ENCODE measurements around the gene MEIOB.

The MEIOB gene

DNA sequence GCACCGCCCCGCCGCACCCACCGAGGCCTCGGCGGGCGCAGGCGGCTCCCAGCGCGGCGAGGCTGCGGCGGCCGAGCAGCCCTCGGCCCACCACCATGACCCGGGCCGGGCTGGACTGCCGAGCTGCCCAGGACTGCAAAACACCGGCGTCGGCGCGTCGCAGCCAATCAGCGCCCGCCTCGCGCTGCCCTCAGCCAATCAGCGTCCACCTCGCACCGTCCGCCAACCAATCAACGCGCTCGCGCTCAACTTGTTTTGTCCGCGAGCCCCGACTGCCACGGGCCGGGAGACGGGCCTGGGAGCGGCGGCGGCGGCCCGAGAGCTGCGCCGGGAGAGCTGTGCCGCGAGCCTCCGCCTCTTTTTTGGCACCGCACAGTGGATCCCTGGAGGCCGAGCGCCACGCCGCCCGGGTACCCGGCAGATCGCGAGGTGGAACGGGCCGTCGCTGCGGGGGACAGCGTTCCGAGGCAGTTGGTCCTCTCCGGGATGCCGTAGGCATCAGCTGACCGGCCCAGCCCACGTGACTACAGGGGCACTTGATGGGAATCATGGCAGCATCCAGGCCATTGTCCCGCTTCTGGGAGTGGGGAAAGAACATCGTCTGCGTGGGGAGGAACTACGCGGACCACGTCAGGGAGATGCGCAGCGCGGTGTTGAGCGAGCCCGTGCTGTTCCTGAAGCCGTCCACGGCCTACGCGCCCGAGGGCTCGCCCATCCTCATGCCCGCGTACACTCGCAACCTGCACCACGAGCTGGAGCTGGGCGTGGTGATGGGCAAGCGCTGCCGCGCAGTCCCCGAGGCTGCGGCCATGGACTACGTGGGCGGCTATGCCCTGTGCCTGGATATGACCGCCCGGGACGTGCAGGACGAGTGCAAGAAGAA, 45.0 kb downstream of the MEIOB start, which contains the start of the genes FAHD1 and HAGH:
Gene FAHD1 (plus strand): TSS at position 516 of the 883 bp plus-strand sequence. CDS start 33 bp downstream, at position 549.
Gene HAGH (minus strand): TSS at position 135 of the 883 bp plus-strand sequence. CDS start 38 bp downstream, at position 97.
- peak; percentile 32 for DNase-seq

DNA sequence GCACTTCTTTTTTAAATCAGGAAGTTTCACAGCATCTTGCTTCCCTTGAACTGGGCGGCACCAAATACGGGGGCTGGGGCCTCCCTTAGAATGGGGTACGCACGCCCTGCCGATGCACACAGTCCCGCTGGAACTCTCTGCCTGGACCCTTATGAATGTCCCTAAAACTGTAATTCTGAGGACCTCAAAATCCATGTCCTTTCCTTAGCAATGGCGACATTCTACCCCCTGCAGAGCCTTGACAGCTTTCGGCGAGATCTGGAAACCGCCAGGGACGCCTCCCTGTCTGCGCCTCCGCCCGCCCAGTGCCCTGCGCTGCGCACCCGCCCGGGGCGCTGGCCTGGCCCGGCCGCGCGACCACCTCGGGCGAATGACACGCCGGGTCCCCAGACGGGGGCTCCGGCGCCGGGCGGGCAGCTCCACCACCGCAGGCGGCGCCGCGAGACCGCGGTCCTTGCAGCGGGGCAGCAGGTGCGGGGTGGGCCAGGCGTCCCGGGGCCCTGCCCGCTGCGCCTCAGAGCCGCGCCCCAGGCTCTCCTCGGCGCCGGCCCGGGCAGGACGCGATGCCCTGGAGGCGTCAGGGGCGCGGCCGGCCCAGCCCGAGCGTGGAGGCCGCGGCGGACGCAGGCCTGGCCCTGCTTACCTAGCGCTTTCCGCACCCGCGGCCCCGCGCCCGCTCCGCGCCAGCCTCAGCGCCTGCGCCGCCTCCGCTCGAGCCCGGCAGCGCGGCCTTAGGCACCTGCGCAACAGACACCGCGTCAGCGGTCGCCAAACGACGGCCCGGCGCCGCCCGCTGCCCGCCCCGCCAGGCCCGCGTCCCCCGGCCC, 45.9 kb downstream of the MEIOB start:
- no peak for DNase-seq

DNA sequence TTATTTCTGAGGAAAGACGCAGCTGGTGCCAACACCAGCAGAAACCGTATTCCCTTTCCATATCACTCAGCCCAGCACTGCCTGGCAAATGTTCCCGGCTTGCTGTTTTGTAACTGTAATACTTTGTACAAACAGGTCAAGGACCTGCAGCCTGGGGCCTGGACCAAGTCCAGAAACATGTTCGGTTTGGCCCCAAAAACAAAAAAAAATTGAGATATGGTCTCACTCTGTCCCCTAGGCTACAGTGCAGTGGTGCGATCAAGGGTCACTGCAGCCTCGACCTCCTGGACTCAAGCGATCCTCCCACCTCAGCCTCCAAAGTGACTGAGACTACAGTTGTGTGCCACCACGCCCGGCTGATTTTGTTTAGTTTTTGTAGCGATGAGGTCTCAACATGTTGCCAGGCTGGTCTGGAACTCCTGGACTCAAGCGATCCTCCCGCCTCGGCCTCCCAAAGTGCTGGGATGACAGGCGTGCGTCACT, 46.5 kb downstream of the MEIOB start:
- no peak for DNase-seq

DNA sequence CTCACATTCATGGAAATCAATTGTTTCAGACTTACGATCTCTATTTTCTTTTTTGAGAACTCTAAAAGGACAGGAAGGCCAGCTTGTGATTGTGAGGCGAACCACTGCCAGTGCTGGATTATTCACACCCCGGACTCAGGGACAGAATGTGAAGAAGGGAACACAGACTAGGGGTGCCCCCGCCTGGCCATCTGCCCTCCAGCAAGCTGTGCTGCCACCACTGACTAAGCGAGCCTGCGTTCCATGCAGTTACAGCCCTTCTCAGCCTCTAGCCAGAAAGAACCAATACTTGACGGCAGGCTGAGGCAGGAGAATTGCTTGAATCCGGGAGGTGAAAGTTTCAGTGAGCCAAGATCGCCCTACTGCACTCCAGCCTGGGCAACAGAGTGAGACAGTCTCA, 48.1 kb downstream of the MEIOB start:
- no peak for DNase-seq

DNA sequence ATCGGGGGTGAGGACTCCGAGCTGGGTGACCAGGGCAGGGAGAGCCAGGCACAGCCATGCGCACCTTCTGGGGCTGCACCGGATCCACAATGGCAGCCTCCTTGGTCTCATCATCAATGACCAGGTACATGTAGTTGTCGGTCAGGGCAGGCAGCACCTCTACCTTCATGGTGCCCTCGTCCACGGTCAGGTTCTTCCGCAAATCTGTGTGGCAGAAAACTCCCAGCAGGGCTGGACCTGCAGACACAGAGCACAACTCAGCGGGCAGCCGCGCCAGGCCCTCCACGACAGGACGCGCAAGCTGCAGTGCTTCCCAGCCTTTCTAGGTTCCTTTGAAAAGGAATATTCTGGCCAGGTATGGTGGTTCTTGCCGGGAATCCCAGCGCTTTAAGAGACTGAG, 49.2 kb downstream of the MEIOB start:
- DNase-seq, result no peak

DNA sequence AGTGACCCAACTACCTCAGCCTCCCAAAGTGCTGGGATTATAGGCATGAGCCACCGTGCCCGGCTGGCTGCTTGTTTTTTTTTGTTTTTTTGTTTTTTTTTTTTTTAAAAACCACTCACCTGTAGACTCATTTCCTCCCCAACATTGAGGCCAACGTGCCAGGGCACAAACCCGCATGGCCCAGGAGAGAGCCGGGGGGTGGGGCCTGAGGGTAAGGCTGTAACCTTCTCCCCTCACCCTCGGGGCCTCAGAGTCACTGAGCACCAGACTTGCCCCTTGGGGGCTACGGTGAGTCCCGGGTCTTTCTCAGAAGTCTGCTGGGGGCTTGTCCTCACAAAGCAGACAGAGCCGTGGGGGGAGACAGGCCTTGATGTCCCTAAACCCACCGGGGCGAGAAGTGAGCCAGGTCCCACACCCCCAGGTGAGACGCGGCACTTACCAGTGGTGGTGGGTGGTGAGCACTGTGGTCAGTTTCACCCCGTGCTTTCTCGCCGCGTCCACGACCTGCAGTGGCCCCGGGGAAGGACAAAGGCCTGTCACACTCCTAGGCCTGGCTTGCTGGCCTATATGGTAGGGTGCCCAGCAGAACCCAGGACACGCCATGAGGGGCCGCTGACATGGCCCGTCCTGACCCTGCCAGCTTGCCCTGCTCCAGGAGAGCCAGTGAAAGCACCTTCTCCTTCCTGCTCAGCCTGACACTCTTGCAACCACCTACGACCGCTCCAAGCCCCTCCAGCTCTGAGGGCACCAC, 49.9 kb downstream of the MEIOB start:
- no peak for DNase-seq

DNA sequence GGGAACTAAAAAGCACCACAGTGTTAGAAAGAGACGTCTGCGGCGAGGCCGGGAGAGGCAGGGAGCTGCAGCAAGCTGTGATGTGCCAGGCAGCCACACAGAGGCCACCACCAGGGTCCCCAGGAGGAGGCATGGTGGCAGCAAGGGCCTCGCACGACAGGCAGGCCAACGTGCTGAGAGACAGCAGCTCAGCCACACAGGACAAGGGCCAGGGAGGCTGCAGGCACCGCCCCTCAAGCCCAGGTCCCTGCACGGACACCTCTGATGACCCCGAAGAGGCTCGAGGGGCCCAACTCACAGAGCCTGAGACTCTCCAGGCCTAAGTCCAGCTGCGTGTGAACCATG, 51.0 kb downstream of the MEIOB start:
- no peak for DNase-seq

DNA sequence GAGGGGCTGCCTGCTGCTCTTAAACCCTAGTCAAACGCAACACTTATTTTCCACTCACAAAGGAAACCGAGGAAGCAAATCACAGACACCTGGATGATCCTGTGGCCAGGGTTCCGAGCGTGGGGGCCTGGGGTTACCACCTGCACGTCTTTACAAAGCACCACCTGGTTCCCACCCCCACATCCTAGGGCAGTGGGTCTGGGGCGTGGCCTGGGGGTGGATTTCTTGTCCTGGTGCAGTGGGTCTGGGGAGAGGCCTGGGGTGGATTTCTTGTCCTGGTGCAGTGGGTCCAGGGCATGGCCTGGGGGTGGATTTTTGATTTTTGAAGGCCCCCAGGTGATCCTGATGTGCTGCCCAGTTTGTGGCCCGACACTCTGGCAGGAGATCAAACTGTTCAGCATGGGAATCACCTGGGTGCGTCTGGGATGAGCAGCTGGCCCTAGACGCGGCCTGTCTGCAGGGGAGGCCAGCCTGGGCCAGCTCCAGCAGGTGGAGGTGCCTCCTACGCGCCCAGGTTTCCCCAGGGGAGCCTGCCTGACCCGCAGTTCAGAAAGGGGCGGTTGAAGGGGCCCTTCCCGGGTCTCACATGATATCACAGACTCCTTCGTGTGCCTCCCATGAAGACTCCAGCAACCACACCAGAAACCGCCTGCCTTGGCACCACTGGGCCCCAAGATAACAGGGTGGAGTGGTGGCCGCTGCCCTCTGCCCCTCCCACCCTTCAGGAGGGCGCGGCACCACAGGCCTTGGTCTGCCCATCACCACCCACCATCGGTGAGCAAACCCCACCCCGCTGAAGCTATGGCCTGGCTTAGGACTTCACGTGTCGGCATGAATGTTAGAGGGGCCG, 51.6 kb downstream of the MEIOB start:
- DNase-seq, result no peak

DNA sequence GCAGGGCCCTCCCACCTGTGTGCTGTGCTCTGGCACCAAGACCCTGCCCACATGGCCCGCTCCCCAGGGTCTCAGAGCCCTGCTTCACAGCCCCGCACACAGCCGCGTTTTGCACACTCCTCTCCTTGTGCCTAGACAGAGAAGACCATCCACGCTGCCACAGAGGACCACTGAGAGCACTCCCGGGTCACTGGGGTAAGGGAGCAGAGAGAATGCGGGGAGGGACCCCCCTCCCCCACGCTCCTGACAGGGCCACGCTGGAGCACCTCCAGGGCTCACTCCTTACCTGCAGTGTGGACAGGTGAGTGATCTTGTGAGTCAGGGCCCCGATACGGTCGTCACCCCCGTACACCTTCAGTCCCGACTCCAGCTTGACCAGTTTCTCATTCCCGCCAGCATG, 52.4 kb downstream of the MEIOB start:
- no peak for DNase-seq

DNA sequence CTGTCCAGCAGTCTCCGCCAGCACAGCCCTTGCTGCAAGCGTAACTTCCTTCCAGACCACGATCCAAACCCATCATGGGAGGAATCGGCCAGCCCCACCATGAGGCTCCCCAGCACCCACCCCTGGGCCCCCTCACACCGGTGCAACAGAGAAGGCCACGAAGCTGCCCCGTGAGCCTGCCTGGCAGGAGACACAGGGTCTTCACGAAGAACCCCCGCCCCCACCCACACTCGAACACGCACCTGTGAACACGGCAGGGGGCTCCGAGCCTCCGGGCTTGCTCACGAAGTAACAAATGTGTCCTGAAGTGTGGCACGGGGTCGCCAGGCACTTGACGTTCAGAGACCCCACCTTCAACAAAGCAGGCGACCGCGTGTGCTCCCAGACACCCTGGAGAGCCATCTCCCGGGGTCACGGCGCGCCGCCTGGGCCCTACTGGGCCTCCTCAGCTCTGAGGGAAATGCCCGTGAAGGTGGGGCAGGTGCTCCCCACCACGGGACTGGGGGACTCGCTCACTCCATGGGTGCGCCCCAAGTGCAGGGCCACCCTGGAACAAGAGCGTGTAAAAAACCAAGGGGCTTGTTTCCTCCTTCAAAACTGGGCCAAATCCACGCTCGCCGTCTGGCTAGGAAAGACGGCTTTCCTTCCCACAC, 53.0 kb downstream of the MEIOB start:
- no peak for DNase-seq

DNA sequence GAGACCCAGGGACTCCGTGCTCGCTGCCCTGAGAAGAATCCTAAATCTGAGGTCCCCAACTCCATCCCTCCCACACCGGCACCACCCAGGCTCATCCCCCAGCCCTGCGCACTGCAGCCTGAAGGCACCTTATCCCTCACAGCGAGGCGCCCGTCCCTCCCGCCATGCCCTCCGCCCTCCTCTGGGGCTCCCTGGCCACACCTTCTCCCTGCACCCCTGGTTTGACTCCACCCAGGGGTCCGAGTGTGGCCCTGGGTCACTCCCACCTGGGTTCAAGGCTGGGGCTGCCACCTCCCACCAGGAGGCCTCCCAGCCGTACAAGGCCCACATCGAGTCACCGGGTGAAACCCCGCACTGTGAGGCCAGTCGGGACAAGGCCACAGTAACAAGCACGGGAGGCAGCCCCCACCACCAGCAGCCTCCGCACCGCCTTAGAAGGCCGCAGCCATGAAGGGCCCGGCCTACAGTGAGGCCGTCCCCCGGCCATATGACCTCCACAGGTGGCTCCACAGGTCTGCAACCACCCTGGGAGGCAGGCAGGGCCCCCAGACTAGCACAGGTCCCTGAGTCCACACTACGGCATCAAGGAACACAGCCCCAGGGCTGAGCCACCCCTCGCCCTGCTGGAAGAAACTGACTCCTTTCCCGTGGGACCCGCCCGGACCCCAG, 53.6 kb downstream of the MEIOB start:
- DNase-seq, result no peak

DNA sequence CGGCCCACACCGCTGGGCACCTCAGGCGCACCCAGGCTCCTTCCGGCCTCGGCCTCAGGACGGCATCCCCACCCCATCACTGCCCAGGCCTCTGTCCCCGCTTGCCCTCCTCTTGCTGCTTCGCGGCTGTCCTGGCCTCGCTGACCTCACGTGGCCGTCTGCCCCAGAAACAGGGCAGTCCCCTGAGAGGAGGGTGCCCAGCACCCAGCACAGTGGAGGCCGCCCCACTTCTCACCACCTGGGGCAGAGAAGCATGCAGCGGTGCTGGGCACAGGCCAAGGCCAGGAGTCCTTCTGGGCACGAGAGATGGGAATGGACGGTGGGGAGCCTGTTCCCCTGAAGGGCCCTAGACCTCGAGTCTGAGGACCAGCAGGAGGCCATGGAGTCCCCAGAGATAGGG, 54.2 kb downstream of the MEIOB start:
- no peak for DNase-seq

DNA sequence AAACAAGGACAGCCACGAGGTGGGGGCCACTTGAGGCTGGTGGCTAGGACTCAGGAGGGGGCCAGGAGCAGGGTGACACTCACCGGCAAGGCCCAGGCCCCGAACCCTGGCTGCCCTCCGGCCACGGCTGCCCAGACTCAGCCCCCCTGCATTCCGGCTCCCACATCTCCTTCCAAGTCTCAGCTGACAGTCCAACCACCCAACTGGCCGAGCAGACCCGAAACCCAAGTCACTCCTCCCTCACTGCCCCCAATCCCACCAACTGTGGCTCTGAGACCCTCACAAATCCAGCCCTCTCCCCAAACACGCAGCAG, 54.7 kb downstream of the MEIOB start:
- DNase-seq, result no peak

DNA sequence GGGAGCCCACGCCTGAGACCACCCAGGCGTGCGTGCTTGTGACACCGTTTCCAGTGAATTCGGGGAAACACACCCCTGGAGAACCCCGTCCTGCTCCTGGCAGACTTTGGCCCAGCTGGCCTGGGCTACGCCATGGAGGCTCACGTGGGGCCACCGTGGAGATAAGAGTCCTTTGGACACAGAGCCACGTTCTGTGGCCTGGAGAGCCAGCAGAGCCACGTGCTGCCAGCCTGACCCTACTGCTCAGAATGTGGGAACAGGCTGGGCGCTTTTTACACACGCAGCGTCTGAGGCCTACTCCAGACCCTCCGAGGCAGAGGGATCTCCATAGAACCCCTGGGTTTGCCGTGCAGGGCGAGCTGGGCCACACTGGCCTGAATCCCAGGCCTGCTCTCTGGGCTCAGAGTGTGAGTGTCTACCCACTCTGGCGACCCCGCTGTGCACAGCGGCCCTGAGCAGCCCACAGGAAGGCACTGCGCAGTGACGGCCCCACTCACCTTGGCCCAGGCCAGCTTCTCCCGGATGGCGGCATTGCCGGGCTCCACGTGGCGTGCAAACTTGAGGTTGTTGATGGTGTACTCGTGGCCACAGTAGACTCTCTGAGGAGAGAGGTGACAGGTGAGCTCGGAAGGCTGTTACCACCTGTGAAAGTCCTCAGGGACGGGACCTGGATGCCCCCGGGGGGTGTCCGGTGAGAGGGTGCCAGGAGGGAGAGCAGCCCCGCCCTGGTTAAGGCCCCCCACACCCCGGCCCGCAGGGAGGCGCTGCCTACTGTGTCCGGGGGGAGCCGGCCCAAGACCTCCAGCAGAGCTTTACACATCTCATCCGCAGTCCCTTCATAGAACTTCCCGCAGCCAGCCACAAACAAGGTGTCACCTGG, 55.3 kb downstream of the MEIOB start:
- DNase-seq, result no peak

DNA sequence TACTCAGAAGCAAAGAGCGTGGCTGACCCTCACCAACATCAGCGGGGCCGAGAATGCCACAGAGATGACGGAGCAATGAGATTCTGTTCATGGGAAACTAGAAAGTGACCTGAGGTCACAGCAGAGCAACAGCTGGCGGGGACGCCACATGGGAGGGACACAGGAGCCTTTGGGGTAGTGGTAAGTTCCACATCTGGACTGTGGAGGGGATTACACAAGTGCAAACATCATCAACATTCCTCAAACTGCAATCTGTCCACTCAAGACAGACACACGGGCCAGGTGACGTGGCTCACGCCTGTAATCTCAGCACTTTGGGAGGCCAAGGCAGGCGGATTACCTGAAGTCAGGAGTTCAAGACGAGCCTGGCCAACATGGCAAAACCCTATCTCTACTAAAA, 56.5 kb downstream of the MEIOB start:
- no peak for DNase-seq

DNA sequence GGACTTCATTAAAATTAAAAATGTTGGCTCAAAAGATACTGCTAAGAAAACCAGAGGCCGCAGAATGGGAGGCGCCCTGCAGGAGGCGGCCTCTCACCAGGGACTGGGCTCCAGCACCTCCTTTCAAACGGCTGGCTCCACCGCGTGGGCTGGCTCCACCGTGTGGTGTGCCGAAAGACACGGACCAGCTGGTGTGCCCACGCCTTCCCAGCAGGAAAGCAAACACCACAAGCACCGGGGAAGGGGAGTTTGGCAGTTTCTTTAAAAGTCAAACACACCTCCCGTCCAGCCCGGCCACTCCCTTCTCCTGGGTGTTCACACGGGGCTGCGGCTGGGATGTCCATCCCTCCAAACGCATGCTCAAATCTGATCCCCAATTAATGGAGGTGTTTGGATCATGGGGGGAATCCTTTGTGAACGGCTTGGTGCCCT, 59.2 kb downstream of the MEIOB start:
- no peak for DNase-seq

DNA sequence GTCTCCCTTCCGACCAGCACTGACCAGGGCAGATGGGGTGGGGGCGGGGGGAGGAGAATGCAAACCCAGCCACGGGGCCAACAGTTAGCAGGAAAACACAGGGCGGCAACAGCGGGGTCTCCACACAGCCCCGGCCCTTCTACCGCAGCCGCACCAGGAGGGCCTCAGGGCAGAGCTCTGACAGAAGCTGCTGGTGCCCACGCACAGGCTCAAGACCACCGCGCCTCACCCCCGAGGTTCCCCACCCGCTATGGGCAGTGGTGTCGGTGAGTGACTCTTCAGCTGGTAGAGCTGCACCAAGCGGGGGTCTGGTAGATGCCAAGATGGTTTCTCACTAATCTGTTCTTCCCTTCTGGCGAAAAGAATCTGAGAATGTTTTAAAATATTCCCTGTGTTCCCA, 61.4 kb downstream of the MEIOB start:
- no peak for DNase-seq

DNA sequence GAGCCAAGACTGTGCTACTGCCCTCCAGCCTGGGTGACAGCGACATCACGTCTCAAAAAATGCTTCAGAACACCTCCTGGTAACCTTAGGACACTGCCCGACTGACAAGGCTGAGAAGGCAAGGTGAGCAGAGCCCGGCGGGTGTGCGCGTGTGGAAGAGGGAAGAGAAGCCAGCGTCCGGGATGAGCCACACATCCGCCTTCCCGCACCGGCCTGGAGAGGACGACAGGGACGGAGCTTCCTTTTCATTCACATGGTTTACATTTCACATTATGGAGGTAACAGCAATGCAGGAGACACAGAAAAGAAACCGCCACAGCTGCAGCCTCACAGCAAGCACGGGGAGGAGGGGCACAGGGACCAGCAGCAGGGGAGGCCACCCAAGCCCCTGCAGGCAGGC, 61.9 kb downstream of the MEIOB start:
- DNase-seq, result no peak

DNA sequence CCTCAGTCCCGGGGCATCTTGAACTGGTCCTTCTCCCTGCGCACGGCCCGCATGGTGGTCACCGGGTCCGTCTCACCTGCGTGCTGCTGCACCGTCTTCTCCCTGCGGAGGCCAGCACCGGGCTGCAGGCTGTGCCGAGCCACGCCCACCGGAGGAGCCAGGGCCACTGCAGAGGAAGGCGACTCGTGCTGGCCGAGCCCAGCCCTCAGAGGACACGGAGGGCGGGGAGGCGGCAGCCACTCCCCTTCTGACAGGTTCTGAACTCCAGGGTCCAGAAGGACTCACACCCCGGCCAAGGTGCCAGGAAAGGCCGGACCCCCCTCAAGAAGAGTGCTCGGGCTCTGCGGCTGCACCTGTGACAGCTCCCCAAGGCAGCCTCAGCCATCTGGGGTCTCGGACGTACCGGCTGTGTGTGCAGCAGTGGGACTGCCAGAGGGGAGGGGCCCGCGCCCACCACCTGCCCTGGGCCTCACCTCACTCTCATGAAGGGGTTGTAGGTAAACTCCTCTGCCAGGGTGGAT, 62.6 kb downstream of the MEIOB start:
- DNase-seq, result no peak

DNA sequence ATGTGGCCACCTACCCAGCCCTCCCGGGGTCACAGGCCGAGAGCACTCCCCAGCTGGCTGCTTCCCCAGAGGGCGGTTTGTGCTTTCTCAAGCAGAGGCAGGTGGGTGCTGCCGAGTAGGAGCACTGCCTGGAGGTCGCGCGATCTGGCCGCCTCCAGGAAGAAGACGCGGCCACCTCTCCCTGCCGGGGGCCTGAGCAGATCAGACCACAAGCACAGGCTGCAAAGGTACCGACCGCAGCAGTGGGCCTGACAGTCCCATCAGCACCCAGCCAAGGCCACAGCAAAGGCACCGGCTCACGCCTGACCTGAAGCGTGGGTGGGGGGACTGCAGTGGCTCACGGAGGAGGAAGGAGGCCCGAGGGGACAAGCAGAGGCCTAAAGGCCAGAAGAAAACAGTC, 63.3 kb downstream of the MEIOB start:
- no peak for DNase-seq
